Sigmoid colon (tissue), 7 donors: ENCODE results near the gene SLFNL1. TPM values are rescaled to one million over a fixed set of nuclear protein-coding genes. Genes with fewer than 3 reads are reported as not detected.

Experiments
- DNase-seq: peaks from one replicate; pipeline ENCODE4 v3.0.0-alpha.2; 2019
- H3K27ac ChIP-seq, 4 donors: fragments of 200-600 bp; sonication (generic); one replicate each; pipeline ENCODE4 v1.5.1; 2016 to 2019; ENCODE audit warnings: mild to moderate bottlenecking in 1 of 4
- H3K27me3 ChIP-seq, 3 donors: fragments of 200-600 bp; sonication (generic); one replicate each; pipeline ENCODE4 v1.5.1; 2019; ENCODE audit warnings: mild to moderate bottlenecking in 1 of 3
- H3K36me3 ChIP-seq, 4 donors: fragments of 200-600 bp; sonication (generic); one replicate each; pipeline ENCODE4 v1.5.1; 2016 to 2019
- H3K4me1 ChIP-seq, 4 donors: fragments of 200-600 bp; sonication (generic); one replicate each; pipeline ENCODE4 v1.5.1; 2017 to 2019
- H3K4me3 ChIP-seq, 4 donors: fragments of 200-600 bp; sonication (generic); one replicate each; pipeline ENCODE4 v1.5.1; 2017 to 2019; ENCODE audit warnings: mild to moderate bottlenecking in 2 of 4, moderate library complexity in 1 of 4
- H3K9me3 ChIP-seq, 4 donors: fragments of 200-600 bp in 3 of 4; sonication (generic) in 3 of 4; one replicate each; pipeline versions ENCODE4 v1.5.1 to v1.6.1; 2013 to 2019
- EP300 ChIP-seq, 4 donors: sonication (generic); formaldehyde crosslinking; IDR thresholded peaks; one replicate each; pipeline ENCODE4 v1.6.1; 2017; ENCODE audit warnings: antibody characterized with exemption in 4 of 4
- POLR2A ChIP-seq, 2 donors: fragments of 450-650 bp; IDR thresholded peaks; one replicate each; pipeline ENCODE4 v1.6.1; 2016; ENCODE audit warnings: antibody characterized with exemption in 2 of 2, mild to moderate bottlenecking in 2 of 2, moderate library complexity in 2 of 2
- POLR2AphosphoS5 ChIP-seq, 4 donors: sonication (generic); formaldehyde crosslinking; IDR thresholded peaks; one replicate each; pipeline ENCODE4 v1.6.1; 2017; ENCODE audit warnings: antibody characterized with exemption in 4 of 4
- WGBS, 2 donors: extraction: QIAGEN DNeasy Blood & Tissue Kit; methylation state at CpG; one replicate each; pipeline ENCODE4 v1.1.7; 2013; 5-methylcytosine and 5-hydroxymethylcytosine counted together
- intact Hi-C: fragments of 100-400 bp; cut with DNase I; formaldehyde crosslinking; loops from one replicate; pipeline ENCODE4 v1.15.1; 2023
- polyA plus RNA-seq, 3 donors: library from polyadenylated mRNA; stranded (reverse); fragments of 200-250 nt; gene quantifications; one replicate each; pipeline ENCODE4 v1.2.3, GENCODE V29; 2013
- total RNA-seq, 4 donors: library from RNA; depleted of rRNA; stranded (reverse); fragments of >200 nt; gene quantifications; one replicate each; pipeline ENCODE4 v1.1.0, GENCODE V29; 2016
- TF ChIP-seq, protein P1 (sequence below), 4 experiments: fragments of 450-650 bp in 3 of 4; fragments of 200-600 bp in 1 of 4; IDR thresholded peaks; one replicate each; pipeline ENCODE4 v1.5.1; 2016 to 2019; ENCODE audit warnings: antibody characterized with exemption in 4 of 4, mild to moderate bottlenecking in 3 of 4, moderate library complexity in 2 of 4
- donor health status: healthy with polysubstance abuse.
- donor health status: Bipolar disorder and iron deficiency.
- donor health status: healthy.

SLFNL1 gene
- total RNA-seq: under 1 TPM; 0.28 to 0.99 (median 0.38) TPM
- under 1 TPM in 1 of 3 donors, not detected in 2; 0.32 TPM for polyA plus RNA-seq

GRCh38 chr1:41021526-41022308 lies at the start of gene SLFNL1:
TSS of gene SLFNL1 (minus strand) at chr1:41021725. CDS start at chr1:41020660, 1,065 bp downstream.
- Histone ChIP-seq H3K36me3 (peaks cover 0 to 44% (median 14%) of the 10 kb centered on the region in 4 donors), H3K27ac (no peak within 1 kb of the TSS), H3K27me3 (no peaks in the 10 kb centered on the region), H3K4me1 (peaks cover 0 to 11% (median 7%) of the 10 kb centered on the region in 4 donors), H3K9me3 (no peaks in the 10 kb centered on the region), H3K4me3 (no peak within 1 kb of the TSS)
- DNase-seq: no peak
- intact Hi-C loops: loop anchor here (10.0 kb wide), 1 partner anchor 213 kb away; no protein-coding TSS in a partner anchor
- TF ChIP-seq POLR2AphosphoS5 (IDR thresholded peaks at IDR 0.05): peak in 2 of 4 donors; percentile 21 to 42
- TF ChIP-seq, protein P1, sequence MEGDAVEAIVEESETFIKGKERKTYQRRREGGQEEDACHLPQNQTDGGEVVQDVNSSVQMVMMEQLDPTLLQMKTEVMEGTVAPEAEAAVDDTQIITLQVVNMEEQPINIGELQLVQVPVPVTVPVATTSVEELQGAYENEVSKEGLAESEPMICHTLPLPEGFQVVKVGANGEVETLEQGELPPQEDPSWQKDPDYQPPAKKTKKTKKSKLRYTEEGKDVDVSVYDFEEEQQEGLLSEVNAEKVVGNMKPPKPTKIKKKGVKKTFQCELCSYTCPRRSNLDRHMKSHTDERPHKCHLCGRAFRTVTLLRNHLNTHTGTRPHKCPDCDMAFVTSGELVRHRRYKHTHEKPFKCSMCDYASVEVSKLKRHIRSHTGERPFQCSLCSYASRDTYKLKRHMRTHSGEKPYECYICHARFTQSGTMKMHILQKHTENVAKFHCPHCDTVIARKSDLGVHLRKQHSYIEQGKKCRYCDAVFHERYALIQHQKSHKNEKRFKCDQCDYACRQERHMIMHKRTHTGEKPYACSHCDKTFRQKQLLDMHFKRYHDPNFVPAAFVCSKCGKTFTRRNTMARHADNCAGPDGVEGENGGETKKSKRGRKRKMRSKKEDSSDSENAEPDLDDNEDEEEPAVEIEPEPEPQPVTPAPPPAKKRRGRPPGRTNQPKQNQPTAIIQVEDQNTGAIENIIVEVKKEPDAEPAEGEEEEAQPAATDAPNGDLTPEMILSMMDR (IDR thresholded peaks at IDR 0.05): no peak
- 53 to 69% methylated on average over 12 of the region's 12 CpGs for WGBS, 2 donors

DNA sequence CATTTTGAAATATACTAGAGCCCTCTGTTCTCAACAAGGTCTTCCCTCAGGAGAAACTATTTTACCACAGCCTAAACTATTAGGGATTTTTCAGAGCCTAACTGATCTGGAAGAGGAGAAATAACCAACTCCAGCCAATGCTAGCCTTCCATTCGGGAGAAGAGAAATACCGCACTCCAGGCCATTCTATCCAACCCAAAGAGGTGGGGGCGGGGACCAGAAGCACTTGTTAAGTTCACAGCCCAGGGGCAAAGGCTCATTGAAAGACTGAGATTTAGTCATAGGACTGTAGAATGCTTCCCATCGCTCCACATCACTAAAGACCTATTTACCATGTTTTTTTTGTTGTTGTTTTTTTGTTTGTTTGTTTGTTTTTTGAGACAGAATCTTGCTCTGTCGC lies 35.4 kb upstream of the SLFNL1 start:
- peaks cover 0 to 56% (median 8%) of the 10 kb centered on the region in 4 donors for H3K36me3 ChIP-seq

DNA sequence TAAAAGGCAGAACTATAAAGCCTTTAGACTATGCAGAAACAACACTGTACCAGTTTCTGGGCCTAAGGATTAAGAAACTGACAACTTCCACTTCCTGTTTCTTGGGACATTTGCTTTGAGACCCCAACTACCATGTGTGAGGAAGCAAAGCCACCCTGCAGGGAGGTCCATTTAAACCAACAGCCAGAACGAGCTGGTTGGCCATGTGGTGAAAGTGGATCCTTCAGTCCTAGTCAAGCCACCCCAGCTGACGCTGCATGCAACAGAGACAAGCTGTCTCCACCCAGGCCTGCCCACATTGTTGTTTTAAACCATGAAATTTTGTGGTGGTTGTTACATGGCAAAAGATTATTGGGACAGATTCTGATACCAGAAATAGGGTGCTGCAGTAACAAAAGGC lies 31.8 kb upstream of the SLFNL1 start:
- peaks cover 0 to 60% (median 9%) of the 10 kb centered on the region in 4 donors for H3K36me3 ChIP-seq
- WGBS, 2 donors: 69 to 89% methylated on average over 2 of the region's 2 CpGs
- TF ChIP-seq, protein P1 (IDR thresholded peaks at IDR 0.05): no peak
- no peak for TF ChIP-seq POLR2A (IDR thresholded peaks at IDR 0.05)
- TF ChIP-seq POLR2AphosphoS5 (IDR thresholded peaks at IDR 0.05): no peak
- TF ChIP-seq EP300 (IDR thresholded peaks at IDR 0.05): no peak
- H3K4me1 ChIP-seq: no peaks in the 10 kb centered on the region
- H3K27ac ChIP-seq: no peak overlapping the region
- no peak for DNase-seq
- H3K4me3 ChIP-seq: no peak overlapping the region
- H3K9me3 ChIP-seq: no peaks in the 10 kb centered on the region
- intact Hi-C loops: no loop called here
- H3K27me3 ChIP-seq: no peaks in the 10 kb centered on the region

More for the DNA sequence above, 35.4 kb upstream of the SLFNL1 start:
- H3K9me3 ChIP-seq: no peaks in the 10 kb centered on the region
- TF ChIP-seq, protein P1 (IDR thresholded peaks at IDR 0.05): no peak
- TF ChIP-seq POLR2AphosphoS5 (IDR thresholded peaks at IDR 0.05): no peak
- TF ChIP-seq EP300 (IDR thresholded peaks at IDR 0.05): no peak
- TF ChIP-seq POLR2A (IDR thresholded peaks at IDR 0.05): no peak
- H3K27me3 ChIP-seq: no peaks in the 10 kb centered on the region
- H3K4me1 ChIP-seq: no peaks in the 10 kb centered on the region
- no peak for DNase-seq
- intact Hi-C loops: no loop called here
- 95 to 97% methylated on average over 5 of the region's 5 CpGs for WGBS, 2 donors
- no peak overlapping the region for H3K4me3 ChIP-seq
- H3K27ac ChIP-seq: no peak overlapping the region

- Histone ChIP-seq H3K27ac (no peak overlapping the region), H3K4me3 (no peak overlapping the region), H3K27me3 (no peaks in the 10 kb centered on the region), H3K36me3 (peaks cover 0 to 81% (median 21%) of the 10 kb centered on the region in 4 donors), H3K9me3 (no peaks in the 10 kb centered on the region), H3K4me1 (peaks cover 0 to 8% (median 5%) of the 10 kb centered on the region in 4 donors)
- intact Hi-C loops: no loop called here
- DNase-seq: no peak
- WGBS, 2 donors: 54 to 80% methylated on average over 1 of the region's 1 CpG
- no peak for TF ChIP-seq POLR2AphosphoS5 (IDR thresholded peaks at IDR 0.05)
- TF ChIP-seq, protein P1 (IDR thresholded peaks at IDR 0.05): no peak
- no peak for TF ChIP-seq EP300 (IDR thresholded peaks at IDR 0.05)
- TF ChIP-seq POLR2A (IDR thresholded peaks at IDR 0.05): no peak
Observed at GRCh38 chr1:41051022-41051421, 29.5 kb upstream of the SLFNL1 start.
